WTC11 (cell line): ENCODE measurements around the gene KCMF1. TPM values are rescaled to one million over a fixed set of nuclear protein-coding genes. Genes with fewer than 3 reads are reported as not detected.

Source experiments
- ATAC-seq: fragments of 200-7000 bp; cut with Tn5 transposase; 2 replicates; pipeline ENCODE4 v1.10.0; 2021; ENCODE audit warnings: mild to moderate bottlenecking, moderate library complexity
- CTCF ChIA-PET: fragments of 300-600 bp; sonication (Branson Sonifier 250); formaldehyde crosslinking; loops from one replicate; lab custom pipeline; 2021; ENCODE audit warnings: antibody characterized with exemption; lab: Charles Lee
- POLR2A ChIA-PET: fragments of 350-600 bp; sonication (Branson Sonifier 250); formaldehyde crosslinking; loops from one replicate; lab custom pipeline; 2021; ENCODE audit warnings: antibody characterized with exemption; lab: Charles Lee
- DNase-seq: peaks from one replicate; pipeline ENCODE4 v3.0.0; 2021; ENCODE audit warnings: low spot score
- H3K27ac Mint-ChIP-seq: 2 replicates; pipeline ENCODE4 v1.8.0; 2021; ENCODE audit warnings: mixed read lengths
- H3K27me3 Mint-ChIP-seq: 2 replicates; pipeline ENCODE4 v1.8.0; 2021; ENCODE audit warnings: low read depth, mild to moderate bottlenecking, moderate library complexity, mixed read lengths
- H3K36me3 Mint-ChIP-seq: 2 replicates; pipeline ENCODE4 v1.8.0; 2021; ENCODE audit warnings: mixed read lengths
- H3K4me1 Mint-ChIP-seq: 2 replicates; pipeline ENCODE4 v1.8.0; 2022; ENCODE audit warnings: mixed read lengths
- H3K4me3 Mint-ChIP-seq: 2 replicates; pipeline ENCODE4 v1.8.0; 2021; ENCODE audit warnings: mild to moderate bottlenecking, moderate library complexity, mixed read lengths
- H3K9me3 Mint-ChIP-seq: 2 replicates; pipeline ENCODE4 v1.8.0; 2021; ENCODE audit warnings: mixed read lengths
- ATF6 ChIP-seq: sonication (generic); formaldehyde crosslinking; IDR thresholded peaks from 2 replicates; pipeline ENCODE4 v1.8.1; 2023; ENCODE audit warnings: mild to moderate bottlenecking, missing genetic modification reagents
- CBFB ChIP-seq: sonication (generic); formaldehyde crosslinking; IDR thresholded peaks from 2 replicates; pipeline ENCODE4 v1.8.1; 2022; ENCODE audit warnings: mild to moderate bottlenecking, low read depth, missing genetic modification reagents
- CDX4 ChIP-seq: fragments of 250-450 bp; sonication (Bioruptor Pico); IDR thresholded peaks from 2 replicates; pipeline ENCODE4 v1.9.0; 2021; ENCODE audit warnings: moderate library complexity, mild to moderate bottlenecking, inconsistent platforms, borderline replicate concordance
- CREB1 ChIP-seq: sonication (generic); formaldehyde crosslinking; IDR thresholded peaks from 2 replicates; pipeline ENCODE4 v1.8.0; 2023; ENCODE audit warnings: mild to moderate bottlenecking, missing genetic modification reagents
- GRHL2 ChIP-seq: fragments of 250-450 bp; sonication (Bioruptor Pico); IDR thresholded peaks from 2 replicates; pipeline ENCODE4 v1.8.0; 2022; ENCODE audit warnings: mild to moderate bottlenecking, moderate library complexity; ENCODE audit not compliant: insufficient replicate concordance, severe bottlenecking
- HMGA2 ChIP-seq: fragments of 250-450 bp; sonication (Bioruptor Pico); IDR thresholded peaks from 2 replicates; pipeline ENCODE4 v1.4.0; 2021; ENCODE audit warnings: mild to moderate bottlenecking, moderate library complexity
- STAT6 ChIP-seq: sonication (generic); formaldehyde crosslinking; conservative IDR thresholded peaks from 2 replicates; pipeline ENCODE4 v1.8.1; 2023; ENCODE audit warnings: mild to moderate bottlenecking, low read depth, missing genetic modification reagents, moderate library complexity
- TCF7 ChIP-seq: sonication (generic); formaldehyde crosslinking; IDR thresholded peaks from 2 replicates; pipeline ENCODE4 v1.8.0; 2022; ENCODE audit warnings: mild to moderate bottlenecking, low read depth, missing genetic modification reagents, moderate library complexity
- TEAD1 ChIP-seq: sonication (generic); formaldehyde crosslinking; IDR thresholded peaks from 2 replicates; pipeline ENCODE4 v1.8.0; 2022; ENCODE audit warnings: mild to moderate bottlenecking, missing genetic modification reagents
- ZNF121 ChIP-seq: sonication (generic); formaldehyde crosslinking; IDR thresholded peaks from 2 replicates; pipeline ENCODE4 v1.8.0; 2023; ENCODE audit warnings: missing genetic modification reagents
- ZNF138 ChIP-seq: sonication (generic); formaldehyde crosslinking; conservative IDR thresholded peaks from 2 replicates; pipeline ENCODE4 v1.8.1; 2022; ENCODE audit warnings: mild to moderate bottlenecking, moderate library complexity, missing genetic modification reagents
- ZSCAN18 ChIP-seq: fragments of 250-450 bp; sonication (Bioruptor Pico); IDR thresholded peaks from 2 replicates; pipeline ENCODE4 v2.1.2; 2022; ENCODE audit warnings: mild to moderate bottlenecking, moderate library complexity
- total RNA-seq: library from RNA; stranded (reverse); gene quantifications from 3 replicates; pipeline ENCODE4 v1.2.3, GENCODE V29; 2021
- TF ChIP-seq, protein P1 (sequence below): sonication (generic); formaldehyde crosslinking; IDR thresholded peaks from 2 replicates; pipeline ENCODE4 v1.8.1; 2023; ENCODE audit warnings: mild to moderate bottlenecking, missing genetic modification reagents, borderline replicate concordance
- TF ChIP-seq, protein P2 (sequence below): sonication (generic); formaldehyde crosslinking; IDR thresholded peaks from 2 replicates; pipeline ENCODE4 v1.8.1; 2022; ENCODE audit warnings: mild to moderate bottlenecking, missing genetic modification reagents, moderate library complexity, borderline replicate concordance
- TF ChIP-seq, protein P3 (sequence below): fragments of 250-450 bp; sonication (Bioruptor Pico); IDR thresholded peaks from 2 replicates; pipeline ENCODE4 v1.9.0; 2021; ENCODE audit warnings: mild to moderate bottlenecking

KCMF1 gene
- total RNA-seq, 1 experiment from 2014 or later, result 117 TPM

- DNase-seq (no peak), ATAC-seq (no peak)
- TF ChIP-seq TEAD1 (CRISPR knock-in tag) (no peak), ZNF121 (no peak), TCF7 (no peak), ATF6 (CRISPR knock-in tag) (no peak), GRHL2 (no peak), CBFB (no peak)
- TF ChIP-seq, protein P1, sequence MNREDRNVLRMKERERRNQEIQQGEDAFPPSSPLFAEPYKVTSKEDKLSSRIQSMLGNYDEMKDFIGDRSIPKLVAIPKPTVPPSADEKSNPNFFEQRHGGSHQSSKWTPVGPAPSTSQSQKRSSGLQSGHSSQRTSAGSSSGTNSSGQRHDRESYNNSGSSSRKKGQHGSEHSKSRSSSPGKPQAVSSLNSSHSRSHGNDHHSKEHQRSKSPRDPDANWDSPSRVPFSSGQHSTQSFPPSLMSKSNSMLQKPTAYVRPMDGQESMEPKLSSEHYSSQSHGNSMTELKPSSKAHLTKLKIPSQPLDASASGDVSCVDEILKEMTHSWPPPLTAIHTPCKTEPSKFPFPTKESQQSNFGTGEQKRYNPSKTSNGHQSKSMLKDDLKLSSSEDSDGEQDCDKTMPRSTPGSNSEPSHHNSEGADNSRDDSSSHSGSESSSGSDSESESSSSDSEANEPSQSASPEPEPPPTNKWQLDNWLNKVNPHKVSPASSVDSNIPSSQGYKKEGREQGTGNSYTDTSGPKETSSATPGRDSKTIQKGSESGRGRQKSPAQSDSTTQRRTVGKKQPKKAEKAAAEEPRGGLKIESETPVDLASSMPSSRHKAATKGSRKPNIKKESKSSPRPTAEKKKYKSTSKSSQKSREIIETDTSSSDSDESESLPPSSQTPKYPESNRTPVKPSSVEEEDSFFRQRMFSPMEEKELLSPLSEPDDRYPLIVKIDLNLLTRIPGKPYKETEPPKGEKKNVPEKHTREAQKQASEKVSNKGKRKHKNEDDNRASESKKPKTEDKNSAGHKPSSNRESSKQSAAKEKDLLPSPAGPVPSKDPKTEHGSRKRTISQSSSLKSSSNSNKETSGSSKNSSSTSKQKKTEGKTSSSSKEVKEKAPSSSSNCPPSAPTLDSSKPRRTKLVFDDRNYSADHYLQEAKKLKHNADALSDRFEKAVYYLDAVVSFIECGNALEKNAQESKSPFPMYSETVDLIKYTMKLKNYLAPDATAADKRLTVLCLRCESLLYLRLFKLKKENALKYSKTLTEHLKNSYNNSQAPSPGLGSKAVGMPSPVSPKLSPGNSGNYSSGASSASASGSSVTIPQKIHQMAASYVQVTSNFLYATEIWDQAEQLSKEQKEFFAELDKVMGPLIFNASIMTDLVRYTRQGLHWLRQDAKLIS, result no peak
- POLR2A ChIA-PET, result no interaction called here
- peaks cover 5% of the 10 kb centered on the region; the same call in 1 of the 2 replicates for H3K36me3 Mint-ChIP-seq
- H3K9me3 Mint-ChIP-seq, result peaks cover 8% of the 10 kb centered on the region
- H3K4me1 Mint-ChIP-seq, result peaks cover 3% of the 10 kb centered on the region
- CTCF ChIA-PET, result interaction anchor here (1.2 to 2.0 kb wide), 3 partner anchors 10 to 224 kb away, joined by 6 to 8 read pairs (median 7); no protein-coding TSS in a partner anchor
- H3K4me3 Mint-ChIP-seq, result no peak overlapping the region
- no peak overlapping the region for H3K27ac Mint-ChIP-seq
- peaks cover 5% of the 10 kb centered on the region for H3K27me3 Mint-ChIP-seq
These were observed 105.8 kb downstream of the KCMF1 start for GRCh38 chr2:85076618-85077274.

DNA sequence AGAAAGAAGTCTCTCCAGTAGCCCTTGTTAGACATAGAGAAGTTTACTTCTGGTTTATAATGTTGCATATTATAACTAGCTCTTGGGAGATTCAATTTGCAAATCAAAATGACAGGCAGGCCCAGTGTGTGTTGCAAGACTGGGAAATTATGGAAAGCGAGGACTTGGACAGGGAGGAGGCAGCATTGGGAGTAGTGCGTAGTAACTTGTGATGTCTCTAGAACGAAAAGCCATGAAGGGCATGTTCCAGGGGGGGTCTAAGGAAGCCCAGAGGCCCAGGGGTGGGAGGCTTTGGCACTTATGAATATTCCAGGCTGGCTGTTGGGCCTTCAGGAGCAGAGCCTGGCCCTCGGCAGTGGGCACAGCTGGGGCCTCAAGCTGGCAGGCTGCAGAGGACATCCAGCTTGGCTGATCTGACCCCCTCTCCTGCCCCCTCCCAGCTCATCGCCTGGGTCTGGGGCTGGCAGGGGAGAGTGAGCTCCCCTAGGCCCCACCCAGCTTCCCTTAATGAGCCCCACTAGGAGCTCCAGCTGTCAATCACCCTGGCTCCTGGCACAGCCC, 107.0 kb downstream of the KCMF1 start:
- Mint-ChIP-seq H3K4me1 (peaks cover 3% of the 10 kb centered on the region), H3K4me3 (no peak overlapping the region), H3K27ac (no peak overlapping the region), H3K9me3 (peaks cover 20% of the 10 kb centered on the region), H3K27me3 (peaks cover 5% of the 10 kb centered on the region), H3K36me3 (peaks cover 5% of the 10 kb centered on the region; the same call in 1 of the 2 replicates)
- CTCF ChIA-PET, result interaction anchor here (1.3 to 2.0 kb wide), 3 partner anchors 11 to 222 kb away, joined by 3 to 9 read pairs (median 7); no protein-coding TSS in a partner anchor
- DNase-seq (no peak), ATAC-seq (no peak)
- TF ChIP-seq ZNF138 (no peak), ZSCAN18 (CRISPR knock-in tag) (no peak)
- POLR2A ChIA-PET, result no interaction called here

DNA sequence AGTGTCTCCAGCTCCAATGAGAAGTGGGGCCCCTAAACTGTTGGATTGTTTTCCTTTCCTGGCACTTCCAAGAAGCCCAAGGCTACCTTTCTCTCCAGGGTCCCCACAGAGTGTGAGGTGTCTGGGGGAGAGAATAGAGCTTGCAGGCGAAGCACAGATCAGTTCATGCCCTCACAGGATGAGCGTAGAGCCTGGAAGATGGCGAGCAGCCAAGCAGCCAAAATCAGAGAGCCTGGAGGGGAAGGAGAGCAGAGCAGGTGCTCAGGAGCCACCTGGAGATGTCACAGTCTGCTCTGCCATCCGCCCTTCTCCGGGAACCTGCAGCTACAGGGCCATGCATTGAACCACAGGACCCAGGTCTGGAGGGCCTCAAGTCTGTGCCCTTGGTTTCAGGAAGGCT, 107.6 kb downstream of the KCMF1 start:
- ATAC-seq, result no peak
- Mint-ChIP-seq H3K27ac (no peak overlapping the region), H3K36me3 (peaks cover 5% of the 10 kb centered on the region; the same call in 1 of the 2 replicates), H3K27me3 (peaks cover 5% of the 10 kb centered on the region), H3K9me3 (peaks cover 21% of the 10 kb centered on the region), H3K4me3 (no peak overlapping the region), H3K4me1 (peaks cover 7% of the 10 kb centered on the region)
- ChIA-PET POLR2A (no interaction called here), CTCF (interaction anchor here (1.3 to 2.0 kb wide), 3 partner anchors 12 to 222 kb away, joined by 3 to 9 read pairs (median 7); no protein-coding TSS in a partner anchor)
- no peak for DNase-seq
- TF ChIP-seq, protein P2, sequence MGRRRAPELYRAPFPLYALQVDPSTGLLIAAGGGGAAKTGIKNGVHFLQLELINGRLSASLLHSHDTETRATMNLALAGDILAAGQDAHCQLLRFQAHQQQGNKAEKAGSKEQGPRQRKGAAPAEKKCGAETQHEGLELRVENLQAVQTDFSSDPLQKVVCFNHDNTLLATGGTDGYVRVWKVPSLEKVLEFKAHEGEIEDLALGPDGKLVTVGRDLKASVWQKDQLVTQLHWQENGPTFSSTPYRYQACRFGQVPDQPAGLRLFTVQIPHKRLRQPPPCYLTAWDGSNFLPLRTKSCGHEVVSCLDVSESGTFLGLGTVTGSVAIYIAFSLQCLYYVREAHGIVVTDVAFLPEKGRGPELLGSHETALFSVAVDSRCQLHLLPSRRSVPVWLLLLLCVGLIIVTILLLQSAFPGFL (CRISPR knock-in tag), result no peak
- TF ChIP-seq STAT6 (CRISPR knock-in tag), result no peak
- TF ChIP-seq, protein P3, sequence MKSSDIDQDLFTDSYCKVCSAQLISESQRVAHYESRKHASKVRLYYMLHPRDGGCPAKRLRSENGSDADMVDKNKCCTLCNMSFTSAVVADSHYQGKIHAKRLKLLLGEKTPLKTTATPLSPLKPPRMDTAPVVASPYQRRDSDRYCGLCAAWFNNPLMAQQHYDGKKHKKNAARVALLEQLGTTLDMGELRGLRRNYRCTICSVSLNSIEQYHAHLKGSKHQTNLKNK (CRISPR knock-in tag), result no peak
- TF ChIP-seq ATF6 (CRISPR knock-in tag), result no peak
- TF ChIP-seq HMGA2 (CRISPR knock-in tag), result no peak
- TF ChIP-seq CDX4 (CRISPR knock-in tag), result no peak
- TF ChIP-seq CREB1, result no peak
